IMR-90 (cell line): ENCODE results near the gene RPUSD1.

ENCODE experiments used
- FOS ChIP-seq: fragments of 150-350 bp; IDR thresholded peaks from 2 replicates; pipeline ENCODE4 v1.6.1; 2016; ENCODE audit warnings: low read depth, low read length
- NFE2L2 ChIP-seq: fragments of 150-350 bp; IDR thresholded peaks from 2 replicates; pipeline ENCODE4 v1.6.1; 2016; ENCODE audit warnings: low read depth, mild to moderate bottlenecking, low read length
- TF ChIP-seq, protein P1 (sequence below): conservative IDR thresholded peaks from 2 replicates; pipeline ENCODE4 v1.5.1; 2012; ENCODE audit warnings: mild to moderate bottlenecking, low read depth, low read length, improper control_type of control experiment
- TF ChIP-seq, protein P2 (sequence below): fragments of 150-350 bp; IDR thresholded peaks from 2 replicates; pipeline ENCODE4 v1.6.1; 2016; ENCODE audit warnings: low read depth, mild to moderate bottlenecking, low read length, moderate library complexity, borderline replicate concordance

DNA sequence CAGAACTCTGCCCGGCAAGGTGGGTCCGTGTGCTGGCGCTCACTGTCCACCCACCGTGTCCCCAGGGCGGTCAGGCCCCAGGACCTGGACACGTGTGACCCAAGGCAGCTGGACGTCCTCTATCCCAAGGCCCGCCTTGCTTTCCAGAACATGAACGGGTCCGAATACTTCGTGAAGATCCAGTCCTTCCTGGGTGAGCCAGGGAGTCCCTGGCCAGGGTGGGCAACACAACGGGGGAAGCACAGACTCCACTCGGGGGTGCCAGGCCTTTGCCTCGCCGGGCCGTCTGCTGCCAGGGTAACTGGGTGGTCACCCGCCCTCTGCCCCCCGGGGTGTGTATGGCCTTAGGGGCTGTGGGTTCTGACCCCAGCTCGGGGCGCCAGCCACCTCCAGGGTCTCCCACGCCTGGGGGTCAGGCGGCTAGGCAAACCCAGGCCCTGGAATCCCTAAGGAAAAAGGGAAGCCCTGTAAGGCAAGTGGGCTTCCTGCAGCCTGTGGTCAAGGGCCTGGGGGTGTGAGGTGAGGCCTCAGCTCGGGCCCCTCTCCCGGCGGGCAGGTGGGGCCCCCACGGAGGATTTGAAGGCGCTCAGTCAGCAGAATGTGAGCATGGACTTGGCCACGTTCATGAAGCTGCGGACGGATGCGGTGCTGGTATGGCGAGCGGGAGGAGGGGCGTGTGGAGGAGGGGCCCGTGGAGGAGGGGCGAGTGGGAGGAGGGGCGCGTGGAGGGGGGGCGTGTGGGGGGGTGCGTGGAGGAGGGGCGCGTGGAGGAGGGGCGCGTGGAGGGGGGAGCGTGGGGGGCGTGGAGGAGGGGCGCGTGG is 21.2 kb downstream of the RPUSD1 start:
- TF ChIP-seq, protein P1, sequence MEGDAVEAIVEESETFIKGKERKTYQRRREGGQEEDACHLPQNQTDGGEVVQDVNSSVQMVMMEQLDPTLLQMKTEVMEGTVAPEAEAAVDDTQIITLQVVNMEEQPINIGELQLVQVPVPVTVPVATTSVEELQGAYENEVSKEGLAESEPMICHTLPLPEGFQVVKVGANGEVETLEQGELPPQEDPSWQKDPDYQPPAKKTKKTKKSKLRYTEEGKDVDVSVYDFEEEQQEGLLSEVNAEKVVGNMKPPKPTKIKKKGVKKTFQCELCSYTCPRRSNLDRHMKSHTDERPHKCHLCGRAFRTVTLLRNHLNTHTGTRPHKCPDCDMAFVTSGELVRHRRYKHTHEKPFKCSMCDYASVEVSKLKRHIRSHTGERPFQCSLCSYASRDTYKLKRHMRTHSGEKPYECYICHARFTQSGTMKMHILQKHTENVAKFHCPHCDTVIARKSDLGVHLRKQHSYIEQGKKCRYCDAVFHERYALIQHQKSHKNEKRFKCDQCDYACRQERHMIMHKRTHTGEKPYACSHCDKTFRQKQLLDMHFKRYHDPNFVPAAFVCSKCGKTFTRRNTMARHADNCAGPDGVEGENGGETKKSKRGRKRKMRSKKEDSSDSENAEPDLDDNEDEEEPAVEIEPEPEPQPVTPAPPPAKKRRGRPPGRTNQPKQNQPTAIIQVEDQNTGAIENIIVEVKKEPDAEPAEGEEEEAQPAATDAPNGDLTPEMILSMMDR, result no peak
- TF ChIP-seq FOS (no peak), NFE2L2 (no peak)
- TF ChIP-seq, protein P2, sequence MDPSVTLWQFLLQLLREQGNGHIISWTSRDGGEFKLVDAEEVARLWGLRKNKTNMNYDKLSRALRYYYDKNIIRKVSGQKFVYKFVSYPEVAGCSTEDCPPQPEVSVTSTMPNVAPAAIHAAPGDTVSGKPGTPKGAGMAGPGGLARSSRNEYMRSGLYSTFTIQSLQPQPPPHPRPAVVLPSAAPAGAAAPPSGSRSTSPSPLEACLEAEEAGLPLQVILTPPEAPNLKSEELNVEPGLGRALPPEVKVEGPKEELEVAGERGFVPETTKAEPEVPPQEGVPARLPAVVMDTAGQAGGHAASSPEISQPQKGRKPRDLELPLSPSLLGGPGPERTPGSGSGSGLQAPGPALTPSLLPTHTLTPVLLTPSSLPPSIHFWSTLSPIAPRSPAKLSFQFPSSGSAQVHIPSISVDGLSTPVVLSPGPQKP, result no peak
